Measurements from ENCODE around the gene SLC22A23. TPM values are rescaled to one million over a fixed set of nuclear protein-coding genes. Genes with fewer than 3 reads are reported as not detected.

The SLC22A23 gene
- total RNA-seq, 2 donors from 2014 or later, result 11.1 to 13.3 TPM

DNA sequence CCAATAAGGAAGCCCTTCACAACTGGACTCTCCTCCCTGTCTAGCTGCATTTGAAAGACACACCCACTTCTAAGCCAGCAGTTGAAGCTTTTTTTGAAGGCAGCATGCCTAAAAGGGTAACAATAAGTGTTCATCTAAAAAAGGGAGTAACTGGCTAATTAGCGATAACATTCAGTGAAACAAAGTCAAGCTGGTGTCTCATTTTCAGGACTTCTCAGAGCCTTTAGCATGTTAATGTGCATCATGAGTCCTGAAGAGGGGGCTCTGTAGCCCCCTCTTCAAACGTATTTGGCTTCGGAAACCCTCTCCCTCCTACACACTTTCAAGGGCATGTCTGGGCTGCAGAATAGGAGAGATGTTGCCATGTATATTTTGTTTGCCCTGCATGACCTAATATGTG is 28.1 kb downstream of the SLC22A23 start:
- Histone ChIP-seq H3K36me3 (ENCODE audit: control insufficient read depth, insufficient read depth, low read length) (no peaks in the 10 kb centered on the region), H3K4me3 (ENCODE audit: low read length) (no peak overlapping the region), H3K4me1 (ENCODE audit: control insufficient read depth, insufficient read depth, low read length) (no peaks in the 10 kb centered on the region), H3K27ac (ENCODE audit: low read depth, low read length) (no peak overlapping the region), H3K9ac (ENCODE audit: extremely low read depth, low read length, poor library complexity, severe bottlenecking) (no peak overlapping the region), H3K9me3 (ENCODE audit: control insufficient read depth, low read length) (no peaks in the 10 kb centered on the region), H3K27me3 (ENCODE audit: control insufficient read depth, insufficient read depth, low read length, poor library complexity, severe bottlenecking) (no peaks in the 10 kb centered on the region)
- DNase-seq, result no peak
- Mint-ChIP-seq H3K4me3 (no peak overlapping the region), H3K9me3 (no peaks in the 10 kb centered on the region), H3K27ac (no peak overlapping the region), H3K36me3 (ENCODE audit: low read depth) (peaks cover 2% of the 10 kb centered on the region), H3K4me1 (peaks cover 21% of the 10 kb centered on the region), H3K27me3 (ENCODE audit: insufficient read depth) (no peaks in the 10 kb centered on the region)
- TF ChIP-seq CTCF (conservative IDR thresholded peaks at IDR 0.05), result no peak
- 86 to 91% methylated on average over 3 of the region's 3 CpGs for WGBS, 2 experiments (ENCODE audit: insufficient coverage in 1 of 2, insufficient read length in 1 of 2)

DNA sequence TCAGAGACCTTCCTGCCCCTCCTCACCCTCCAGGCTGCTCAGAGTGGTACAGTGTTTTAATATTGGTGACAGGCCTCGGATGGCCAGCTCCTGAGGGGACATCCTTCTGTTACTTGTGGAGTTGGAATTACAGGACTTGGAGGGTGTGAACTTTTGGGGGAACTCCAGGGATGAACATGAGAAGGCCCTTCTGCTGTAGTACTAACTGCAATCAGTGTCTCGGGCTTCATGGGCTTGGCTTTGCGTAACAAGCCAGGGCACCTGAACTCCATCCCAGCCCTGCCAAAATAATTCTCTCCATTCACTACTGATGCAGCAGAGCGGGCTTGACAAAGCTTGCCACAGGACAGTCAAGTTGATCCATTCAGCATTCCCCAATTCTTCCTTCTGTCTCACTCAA is 28.6 kb downstream of the SLC22A23 start:
- no peaks in the 10 kb centered on the region for H3K27me3 Mint-ChIP-seq (ENCODE audit: insufficient read depth)
- Histone ChIP-seq H3K9ac (ENCODE audit: extremely low read depth, low read length, poor library complexity, severe bottlenecking) (no peak overlapping the region), H3K4me3 (ENCODE audit: low read length) (no peak overlapping the region), H3K9me3 (ENCODE audit: control insufficient read depth, low read length) (no peaks in the 10 kb centered on the region), H3K4me1 (ENCODE audit: control insufficient read depth, insufficient read depth, low read length) (no peaks in the 10 kb centered on the region), H3K27me3 (ENCODE audit: control insufficient read depth, insufficient read depth, low read length, poor library complexity, severe bottlenecking) (no peaks in the 10 kb centered on the region), H3K36me3 (ENCODE audit: control insufficient read depth, insufficient read depth, low read length) (no peaks in the 10 kb centered on the region), H3K27ac (ENCODE audit: low read depth, low read length) (no peak overlapping the region)
- whole genome bisulfite sequencing, 2 experiments (ENCODE audit: insufficient coverage in 1 of 2, insufficient read length in 1 of 2), result 90 to 93% methylated on average over 4 of the region's 4 CpGs
- H3K4me3 Mint-ChIP-seq, result no peak overlapping the region
- DNase-seq, result no peak
- no peak for TF ChIP-seq CTCF (conservative IDR thresholded peaks at IDR 0.05)
- H3K27ac Mint-ChIP-seq, result no peak overlapping the region
- H3K9me3 Mint-ChIP-seq, result no peaks in the 10 kb centered on the region
- peaks cover 2% of the 10 kb centered on the region for H3K36me3 Mint-ChIP-seq (ENCODE audit: low read depth)
- peaks cover 26% of the 10 kb centered on the region for H3K4me1 Mint-ChIP-seq

DNA sequence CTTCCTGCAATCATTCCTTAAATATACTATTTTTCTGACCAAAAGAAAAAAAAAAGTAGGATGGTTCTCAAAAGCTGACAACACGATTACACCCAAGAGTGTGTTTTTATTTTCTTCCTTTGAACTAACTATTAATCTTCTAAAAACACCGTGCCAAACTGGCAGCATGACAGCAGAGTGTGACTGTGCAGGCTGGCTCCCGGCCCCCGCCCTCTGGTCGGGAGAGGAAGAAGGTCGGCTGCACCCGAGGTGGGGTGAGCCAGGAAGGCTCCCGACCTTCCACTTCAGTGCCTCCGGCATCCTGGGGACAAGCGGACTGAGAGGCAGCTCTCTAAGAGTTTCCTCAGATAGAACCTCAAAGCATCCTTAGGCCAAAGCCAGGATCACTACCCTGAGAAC is 29.2 kb downstream of the SLC22A23 start:
- no peak for TF ChIP-seq CTCF (conservative IDR thresholded peaks at IDR 0.05)
- no peak overlapping the region for H3K4me3 ChIP-seq (ENCODE audit: low read length)
- no peak overlapping the region for H3K9ac ChIP-seq (ENCODE audit: extremely low read depth, low read length, poor library complexity, severe bottlenecking)
- H3K36me3 Mint-ChIP-seq (ENCODE audit: low read depth), result peaks cover 2% of the 10 kb centered on the region
- no peaks in the 10 kb centered on the region for H3K4me1 ChIP-seq (ENCODE audit: control insufficient read depth, insufficient read depth, low read length)
- H3K4me1 Mint-ChIP-seq, result peaks cover 31% of the 10 kb centered on the region
- no peak for DNase-seq
- 74 to 81% methylated on average over 6 to 10 of the region's 10 CpGs for WGBS, 2 experiments (ENCODE audit: insufficient coverage in 1 of 2, insufficient read length in 1 of 2)
- H3K27me3 ChIP-seq (ENCODE audit: control insufficient read depth, insufficient read depth, low read length, poor library complexity, severe bottlenecking), result no peaks in the 10 kb centered on the region
- H3K4me3 Mint-ChIP-seq, result no peak overlapping the region
- H3K9me3 ChIP-seq (ENCODE audit: control insufficient read depth, low read length), result no peaks in the 10 kb centered on the region
- H3K9me3 Mint-ChIP-seq, result no peaks in the 10 kb centered on the region
- no peak overlapping the region for H3K27ac Mint-ChIP-seq
- no peak overlapping the region for H3K27ac ChIP-seq (ENCODE audit: low read depth, low read length)
- H3K36me3 ChIP-seq (ENCODE audit: control insufficient read depth, insufficient read depth, low read length), result no peaks in the 10 kb centered on the region
- H3K27me3 Mint-ChIP-seq (ENCODE audit: insufficient read depth), result no peaks in the 10 kb centered on the region
